ENCODE results near the gene C1orf21.
A peak's percentile ranks its signal among the peaks of the same experiment; 100 is the strongest.

C1orf21 gene

GRCh38 chr1:184635980-184636431, 249.2 kb downstream of the C1orf21 start:
- no peak for DNase-seq

- no peak for DNase-seq
These were observed 250.9 kb downstream of the C1orf21 start for GRCh38 chr1:184637664-184638240.

GRCh38 chr1:184639205-184639604, 252.4 kb downstream of the C1orf21 start:
- DNase-seq, result no peak

GRCh38 chr1:184640505-184640904, 253.7 kb downstream of the C1orf21 start:
- DNase-seq, result no peak

GRCh38 chr1:184641894-184642293, 255.1 kb downstream of the C1orf21 start:
- no peak for DNase-seq

GRCh38 chr1:184643661-184644060, 256.8 kb downstream of the C1orf21 start:
- no peak for DNase-seq

- no peak for DNase-seq
These were observed 257.9 kb downstream of the C1orf21 start for GRCh38 chr1:184644771-184645170.

- no peak for DNase-seq
These were observed 259.4 kb downstream of the C1orf21 start for GRCh38 chr1:184646178-184646701.

GRCh38 chr1:184646824-184647223, 260.0 kb downstream of the C1orf21 start:
- DNase-seq, result no peak

- DNase-seq, result no peak
These were observed 260.6 kb downstream of the C1orf21 start for GRCh38 chr1:184647471-184647870.

- no peak for DNase-seq
These were observed 261.5 kb downstream of the C1orf21 start for GRCh38 chr1:184648160-184648855.

- no peak for DNase-seq
These were observed 262.0 kb downstream of the C1orf21 start for GRCh38 chr1:184648856-184649201.

GRCh38 chr1:184649451-184649888, 262.6 kb downstream of the C1orf21 start:
- no peak for DNase-seq

- DNase-seq, result no peak
These were observed 263.5 kb downstream of the C1orf21 start for GRCh38 chr1:184650177-184650866.

GRCh38 chr1:184655185-184655584, 268.4 kb downstream of the C1orf21 start:
- DNase-seq, result no peak

GRCh38 chr1:184656221-184656620, 269.4 kb downstream of the C1orf21 start:
- DNase-seq, result no peak

- DNase-seq, result no peak
These were observed 271.2 kb downstream of the C1orf21 start for GRCh38 chr1:184658055-184658454.

- no peak for DNase-seq
These were observed 273.8 kb downstream of the C1orf21 start for GRCh38 chr1:184660462-184661191.

GRCh38 chr1:184661801-184662200, 275.0 kb downstream of the C1orf21 start:
- no peak for DNase-seq

- DNase-seq, result peak; percentile 14
These were observed 277.3 kb downstream of the C1orf21 start for GRCh38 chr1:184664042-184664660.

- no peak for DNase-seq
These were observed 277.8 kb downstream of the C1orf21 start for GRCh38 chr1:184664661-184665060.

- no peak for DNase-seq
These were observed 278.5 kb downstream of the C1orf21 start for GRCh38 chr1:184665360-184665759.

- DNase-seq, result no peak
These were observed 282.6 kb downstream of the C1orf21 start for GRCh38 chr1:184669391-184669790.
